GM20000 (cell line): ENCODE data around the gene CADM2.

Experiments
- DNase-seq: peaks from one replicate; pipeline ENCODE4 v3.0.0; 2012; ENCODE audit warnings: low spot score
- CTCF ChIP-seq: IDR thresholded peaks from 2 replicates; pipeline ENCODE4 v1.5.1; 2012; ENCODE audit warnings: mild to moderate bottlenecking, control low read depth; ENCODE audit errors: extremely low read depth, missing control alignments

CADM2 gene

GRCh38 chr3:85890043-85890555 is 931.3 kb downstream of the CADM2 start:
- TF ChIP-seq CTCF = no peak
- no peak for DNase-seq

GRCh38 chr3:85903434-85903833 is 944.6 kb downstream of the CADM2 start:
- TF ChIP-seq CTCF = no peak
- DNase-seq = no peak

GRCh38 chr3:85912980-85913379 is 954.2 kb downstream of the CADM2 start:
- DNase-seq = no peak
- no peak for TF ChIP-seq CTCF

- no peak for DNase-seq
- TF ChIP-seq CTCF = no peak
Measured at GRCh38 chr3:85922374-85922773, 963.6 kb downstream of the CADM2 start.

GRCh38 chr3:85930718-85931117 is 971.9 kb downstream of the CADM2 start:
- no peak for DNase-seq

GRCh38 chr3:85933326-85933725 is 974.5 kb downstream of the CADM2 start:
- TF ChIP-seq CTCF = no peak

More at GRCh38 chr3:85930718-85931117, 971.9 kb downstream of the CADM2 start:
- TF ChIP-seq CTCF = no peak

GRCh38 chr3:85935171-85935570 is 976.4 kb downstream of the CADM2 start:
- no peak for DNase-seq
- TF ChIP-seq CTCF = no peak

More at GRCh38 chr3:85933326-85933725, 974.5 kb downstream of the CADM2 start:
- DNase-seq = no peak

GRCh38 chr3:85939074-85939482 is 980.3 kb downstream of the CADM2 start:
- TF ChIP-seq CTCF = no peak
- no peak for DNase-seq
